Trophoblast cell (in vitro differentiated cells and primary cell): ENCODE data around the gene ITGB6.

Experiments used
- DNase-seq, 2 donors: peaks; one replicate each; pipeline ENCODE4 v3.0.0-alpha.2; 2016
- H2AFZ ChIP-seq: 2 replicates; pipeline ENCODE4 v1.6.1; 2013; ENCODE audit warnings: low read length, moderate library complexity, mild to moderate bottlenecking; ENCODE audit not compliant: insufficient read depth, poor library complexity
- H2AK5ac ChIP-seq: 2 replicates; pipeline ENCODE4 v1.6.1; 2013; ENCODE audit warnings: mild to moderate bottlenecking, low read length
- H2BK120ac ChIP-seq: 2 replicates; pipeline ENCODE4 v1.6.1; 2013; ENCODE audit warnings: low read length, mild to moderate bottlenecking, moderate library complexity; ENCODE audit not compliant: insufficient read depth, poor library complexity
- H2BK12ac ChIP-seq: 2 replicates; pipeline ENCODE4 v1.6.1; 2013; ENCODE audit warnings: mild to moderate bottlenecking, low read length, moderate library complexity
- H2BK5ac ChIP-seq: 2 replicates; pipeline ENCODE4 v1.6.1; 2013; ENCODE audit warnings: low read length, low read depth, moderate library complexity, mild to moderate bottlenecking; ENCODE audit not compliant: poor library complexity
- H3K14ac ChIP-seq: 2 replicates; pipeline ENCODE4 v1.6.1; 2013; ENCODE audit warnings: mild to moderate bottlenecking, low read length
- H3K18ac ChIP-seq: 2 replicates; pipeline ENCODE4 v1.6.1; 2013; ENCODE audit warnings: mild to moderate bottlenecking, low read length
- H3K23ac ChIP-seq: 2 replicates; pipeline ENCODE4 v1.6.1; 2013; ENCODE audit warnings: low read length
- H3K27ac ChIP-seq: 2 replicates; pipeline ENCODE4 v1.5.1; 2013; ENCODE audit warnings: low read depth, mild to moderate bottlenecking, inconsistent platforms, low read length, moderate library complexity
- H3K27me3 ChIP-seq: 2 replicates; pipeline ENCODE4 v1.6.1; 2013; ENCODE audit warnings: inconsistent platforms, mild to moderate bottlenecking, low read length, moderate library complexity; ENCODE audit not compliant: insufficient read depth
- H3K36me3 ChIP-seq, 2 experiments: 1 replicate in 1 of 2; 2 replicates in 1 of 2; pipeline ENCODE4 v1.6.1; 2013; ENCODE audit warnings: low read length in 2 of 2, mild to moderate bottlenecking in 2 of 2, moderate library complexity in 1 of 2; ENCODE audit not compliant: insufficient read depth in 2 of 2, control insufficient read depth in 1 of 2
- H3K4ac ChIP-seq: 2 replicates; pipeline ENCODE4 v1.6.1; 2013; ENCODE audit warnings: low read depth, mild to moderate bottlenecking, low read length, moderate library complexity
- H3K4me1 ChIP-seq, 2 experiments: 1 replicate in 1 of 2; 2 replicates in 1 of 2; pipeline ENCODE4 v1.6.1; 2013; ENCODE audit warnings: low read length in 2 of 2, mild to moderate bottlenecking in 2 of 2, moderate library complexity in 1 of 2; ENCODE audit not compliant: insufficient read depth in 2 of 2, control insufficient read depth in 1 of 2
- H3K4me2 ChIP-seq: 2 replicates; pipeline ENCODE4 v1.6.1; 2013; ENCODE audit warnings: inconsistent platforms, mild to moderate bottlenecking, low read length, moderate library complexity
- H3K4me3 ChIP-seq: 2 replicates; pipeline ENCODE4 v1.5.1; 2013; ENCODE audit warnings: mild to moderate bottlenecking, low read depth, low read length, inconsistent platforms
- H3K79me1 ChIP-seq: one replicate; pipeline ENCODE4 v1.6.1; 2013; ENCODE audit warnings: low read length
- H3K79me2 ChIP-seq: 2 replicates; pipeline ENCODE4 v1.6.1; 2013; ENCODE audit warnings: low read length, mild to moderate bottlenecking; ENCODE audit not compliant: control insufficient read depth, insufficient read depth, poor library complexity
- H3K9ac ChIP-seq: 2 replicates; pipeline ENCODE4 v1.6.1; 2013; ENCODE audit warnings: mild to moderate bottlenecking, low read length
- H3K9me3 ChIP-seq: 2 replicates; pipeline ENCODE4 v1.6.1; 2013; ENCODE audit warnings: low read depth, mild to moderate bottlenecking, control low read depth, inconsistent platforms, low read length; ENCODE audit not compliant: insufficient read depth
- H4K12ac ChIP-seq: 2 replicates; pipeline ENCODE4 v1.6.1; 2013; ENCODE audit warnings: low read depth, mild to moderate bottlenecking, low read length, moderate library complexity
- H4K8ac ChIP-seq: 2 replicates; pipeline ENCODE4 v1.6.1; 2013; ENCODE audit warnings: low read depth, mild to moderate bottlenecking, low read length, moderate library complexity
- H4K91ac ChIP-seq: one replicate; pipeline ENCODE4 v1.6.1; 2013; ENCODE audit warnings: low read depth, mild to moderate bottlenecking, low read length, moderate library complexity
- WGBS: extraction: QIAGEN DNeasy Blood & Tissue Kit; methylation state at CpG from one replicate; pipeline ENCODE4 v1.1.7; 2013; ENCODE audit warnings: missing lambda C conversion rate; ENCODE audit not compliant: insufficient read length, insufficient coverage; ENCODE audit errors: extremely low coverage; 5-methylcytosine and 5-hydroxymethylcytosine counted together

ITGB6 gene

DNA sequence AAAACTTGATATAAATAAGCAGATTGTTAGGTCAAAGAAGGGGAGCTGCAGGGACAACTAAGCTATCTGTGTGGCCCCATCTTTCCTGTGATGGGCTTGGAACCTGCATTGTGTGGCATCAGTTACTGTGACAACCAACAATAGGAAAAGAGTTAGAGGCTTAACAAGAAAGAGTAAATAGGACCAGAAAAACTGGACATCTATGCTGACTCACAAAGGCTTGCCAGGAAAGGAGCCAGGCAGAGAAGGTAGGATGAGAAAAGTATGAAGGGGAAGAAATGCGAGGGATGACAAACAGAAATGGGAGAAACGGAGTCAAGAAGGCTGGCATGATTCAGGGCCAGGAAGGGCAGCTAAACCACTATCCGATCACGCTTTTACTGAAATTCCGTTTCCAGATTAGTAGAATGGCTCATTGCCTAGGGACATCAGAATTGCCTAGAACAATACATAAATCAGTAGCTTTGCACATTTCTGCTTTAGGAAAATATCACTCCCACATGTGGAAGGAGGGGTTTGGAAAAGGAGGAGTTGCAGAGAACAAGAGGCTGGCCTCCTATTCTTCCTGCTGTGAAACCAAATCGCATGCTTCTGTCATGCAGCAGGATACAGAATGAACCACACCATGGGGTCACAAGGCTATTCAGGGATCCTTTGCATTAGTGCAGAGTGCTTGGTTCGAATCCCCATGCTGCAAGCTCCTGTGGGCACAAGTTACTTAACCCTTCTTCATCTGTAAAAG, 144.9 kb downstream of the ITGB6 start:
- Histone ChIP-seq H3K4ac (no peak overlapping the region), H2BK5ac (no peak overlapping the region), H3K9me3 (no peaks in the 10 kb centered on the region), H4K12ac (no peak overlapping the region), H3K9ac (no peak overlapping the region), H2AFZ (no peak overlapping the region), H2BK120ac (no peak overlapping the region), H3K79me2 (no peaks in the 10 kb centered on the region), H3K23ac (no peak overlapping the region), H2BK12ac (no peak overlapping the region), H3K4me1 (no peaks in the 10 kb centered on the region), H3K18ac (no peak overlapping the region), H3K36me3 (no peaks in the 10 kb centered on the region), H3K4me2 (no peak overlapping the region), H4K91ac (no peak overlapping the region), H2AK5ac (no peak overlapping the region), H3K27me3 (no peaks in the 10 kb centered on the region), H3K4me3 (no peak overlapping the region), H4K8ac (no peak overlapping the region), H3K14ac (no peak overlapping the region), H3K27ac (no peak overlapping the region), H3K79me1 (no peaks in the 10 kb centered on the region)
- WGBS, result no CpG with 5 or more reads among the region's 7 CpGs
- no peak for DNase-seq

GRCh38 chr2:160053946-160054345, 146.1 kb downstream of the ITGB6 start:
- H3K18ac ChIP-seq, result no peak overlapping the region

DNA sequence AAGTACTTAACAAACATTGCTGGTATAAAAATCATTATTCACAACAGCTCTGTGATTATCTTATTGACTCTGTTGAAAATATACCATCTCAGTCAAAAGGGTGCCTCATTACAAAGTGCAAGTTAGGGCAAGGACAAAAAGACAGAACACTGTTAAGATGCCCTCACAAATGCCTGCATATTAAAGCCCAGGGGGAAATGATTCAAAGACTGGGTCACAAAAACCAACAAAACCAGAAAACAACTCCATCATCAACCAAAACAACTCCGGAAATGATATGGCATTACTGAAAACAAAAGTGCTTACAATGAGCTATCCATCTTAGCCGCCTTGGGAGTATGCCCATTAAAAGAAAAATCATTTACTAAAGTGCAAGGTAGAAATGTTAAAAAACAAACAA, 147.5 kb downstream of the ITGB6 start:
- H3K36me3 ChIP-seq, result no peaks in the 10 kb centered on the region
- H3K27me3 ChIP-seq, result no peaks in the 10 kb centered on the region
- no CpG with 5 or more reads among the region's 2 CpGs for WGBS
- no peak overlapping the region for H2BK5ac ChIP-seq
- no peak overlapping the region for H4K8ac ChIP-seq
- no peaks in the 10 kb centered on the region for H3K79me1 ChIP-seq
- no peak overlapping the region for H4K12ac ChIP-seq
- no peak overlapping the region for H3K4ac ChIP-seq
- H3K4me2 ChIP-seq, result no peak overlapping the region
- H3K4me3 ChIP-seq, result no peak overlapping the region
- H3K4me1 ChIP-seq, result no peaks in the 10 kb centered on the region
- no peak overlapping the region for H2AK5ac ChIP-seq
- H2BK120ac ChIP-seq, result no peak overlapping the region
- no peak overlapping the region for H3K14ac ChIP-seq
- H3K23ac ChIP-seq, result no peak overlapping the region
- H2AFZ ChIP-seq, result no peak overlapping the region
- H3K9ac ChIP-seq, result no peak overlapping the region
- no peaks in the 10 kb centered on the region for H3K9me3 ChIP-seq
- H2BK12ac ChIP-seq, result no peak overlapping the region
- no peak overlapping the region for H3K27ac ChIP-seq
- no peak for DNase-seq
- no peak overlapping the region for H4K91ac ChIP-seq
- H3K79me2 ChIP-seq, result no peaks in the 10 kb centered on the region
- no peak overlapping the region for H3K18ac ChIP-seq

More at GRCh38 chr2:160053946-160054345, 146.1 kb downstream of the ITGB6 start:
- Histone ChIP-seq H3K36me3 (no peaks in the 10 kb centered on the region), H4K8ac (no peak overlapping the region), H3K79me1 (no peaks in the 10 kb centered on the region), H2AK5ac (no peak overlapping the region), H3K4ac (no peak overlapping the region), H3K79me2 (no peaks in the 10 kb centered on the region), H3K14ac (no peak overlapping the region), H4K12ac (no peak overlapping the region), H2BK5ac (no peak overlapping the region), H4K91ac (no peak overlapping the region), H3K4me3 (no peak overlapping the region), H2AFZ (no peak overlapping the region), H3K27me3 (no peaks in the 10 kb centered on the region), H3K4me2 (no peak overlapping the region), H3K9me3 (no peaks in the 10 kb centered on the region), H3K4me1 (no peaks in the 10 kb centered on the region), H3K27ac (no peak overlapping the region), H2BK120ac (no peak overlapping the region), H2BK12ac (no peak overlapping the region), H3K9ac (no peak overlapping the region), H3K23ac (no peak overlapping the region)
- DNase-seq, result no peak
- WGBS, result no CpG with 5 or more reads among the region's 2 CpGs

GRCh38 chr2:160051371-160051800, 148.7 kb downstream of the ITGB6 start:
- no peaks in the 10 kb centered on the region for H3K79me2 ChIP-seq
- no peaks in the 10 kb centered on the region for H3K4me1 ChIP-seq
- no peak overlapping the region for H3K4me2 ChIP-seq
- no peaks in the 10 kb centered on the region for H3K9me3 ChIP-seq
- H2BK5ac ChIP-seq, result no peak overlapping the region
- H3K27ac ChIP-seq, result no peak overlapping the region
- no peak overlapping the region for H4K12ac ChIP-seq
- no peak overlapping the region for H3K23ac ChIP-seq
- no peak overlapping the region for H3K14ac ChIP-seq
- no peak overlapping the region for H2BK120ac ChIP-seq
- WGBS, result no CpG with 5 or more reads among the region's 3 CpGs
- no peak overlapping the region for H2BK12ac ChIP-seq
- no peaks in the 10 kb centered on the region for H3K27me3 ChIP-seq
- no peak overlapping the region for H3K4ac ChIP-seq
- H3K9ac ChIP-seq, result no peak overlapping the region
- no peak overlapping the region for H3K4me3 ChIP-seq
- no peaks in the 10 kb centered on the region for H3K36me3 ChIP-seq
- no peak for DNase-seq
- H2AFZ ChIP-seq, result no peak overlapping the region
- no peaks in the 10 kb centered on the region for H3K79me1 ChIP-seq
- no peak overlapping the region for H4K8ac ChIP-seq
- no peak overlapping the region for H3K18ac ChIP-seq
- H2AK5ac ChIP-seq, result no peak overlapping the region
- H4K91ac ChIP-seq, result no peak overlapping the region
